Measurements from ENCODE around the gene PAX2. TPM values are rescaled to one million over a fixed set of nuclear protein-coding genes. Genes with fewer than 3 reads are reported as not detected.

The PAX2 gene
- total RNA-seq, 1 experiment from 2014 or later: 2.1 TPM

DNA sequence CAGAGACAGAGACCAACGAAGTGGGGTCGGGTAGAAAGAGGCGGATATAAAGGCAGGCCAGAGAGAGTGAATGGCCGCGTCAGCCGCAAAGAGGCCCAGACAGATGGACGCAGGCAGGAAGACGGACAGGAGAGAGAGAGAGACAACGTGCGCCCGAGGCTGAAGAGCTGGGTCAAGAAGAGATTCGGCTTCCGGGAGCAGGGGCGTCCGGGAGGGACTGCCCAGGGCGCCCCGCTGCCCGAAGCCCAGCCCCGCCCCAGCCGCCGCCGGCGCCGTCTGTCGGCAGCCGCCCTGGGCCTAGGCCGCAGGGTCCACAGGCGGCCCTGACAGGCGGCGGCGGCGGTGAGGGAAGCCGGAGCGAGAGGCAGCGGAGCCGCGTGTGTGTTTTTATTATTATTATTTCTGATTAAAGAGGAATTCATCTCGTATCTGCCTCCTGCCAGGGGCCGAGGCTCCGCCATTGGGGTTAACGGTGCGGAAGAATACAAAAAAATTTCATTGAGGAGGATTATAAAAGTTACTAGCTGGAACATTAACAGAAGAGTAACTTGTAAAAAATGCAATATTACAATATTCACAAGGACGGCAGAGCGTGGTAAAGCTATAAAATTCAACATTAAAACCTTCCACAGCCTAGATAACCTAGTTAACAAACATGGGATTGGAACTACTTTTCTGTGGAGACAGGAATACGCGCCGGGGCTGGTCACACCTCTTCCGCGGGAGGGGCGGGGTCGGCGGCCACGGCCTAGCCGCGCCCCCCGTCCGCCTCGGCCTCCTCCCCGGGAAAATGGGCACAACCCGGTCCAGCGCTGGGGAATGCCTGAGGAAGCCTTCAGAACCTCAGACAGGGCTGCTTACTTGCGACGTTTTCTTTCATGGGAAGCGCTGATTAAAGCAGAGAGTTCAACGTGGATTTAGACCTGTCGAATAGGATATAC, 29.7 kb upstream of the PAX2 start:
- Histone ChIP-seq H3K9me3 (replicated peaks) (no peaks in the 10 kb centered on the region), H3K27ac (no peak overlapping the region), H3K36me3 (no peaks in the 10 kb centered on the region), H3K27me3 (peaks cover 17% of the 10 kb centered on the region), H3K4me1 (no peaks in the 10 kb centered on the region), H3K4me3 (no peak overlapping the region)
- no peak for DNase-seq

DNA sequence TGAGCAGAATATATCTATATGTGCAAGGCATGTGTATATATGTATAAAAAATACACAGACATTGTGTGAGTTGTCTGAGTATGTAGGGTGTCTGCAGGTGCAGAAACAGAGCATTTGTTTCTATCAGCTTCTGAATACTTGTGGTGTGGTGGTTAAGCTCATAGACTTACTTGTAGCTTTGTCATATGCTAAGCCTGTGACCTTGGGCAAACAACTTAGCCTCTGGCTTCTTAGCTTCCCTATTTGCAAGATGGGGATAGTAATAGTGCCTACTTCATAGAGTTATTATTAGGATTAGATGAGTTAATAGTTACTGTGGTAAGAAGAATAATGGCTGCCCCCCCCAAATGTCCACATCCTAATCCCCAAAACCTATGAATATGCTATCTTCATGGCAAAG, 28.2 kb upstream of the PAX2 start:
- no peak for DNase-seq
- peaks cover 4% of the 10 kb centered on the region; the same call in 1 of the 2 replicates for H3K27me3 ChIP-seq

DNA sequence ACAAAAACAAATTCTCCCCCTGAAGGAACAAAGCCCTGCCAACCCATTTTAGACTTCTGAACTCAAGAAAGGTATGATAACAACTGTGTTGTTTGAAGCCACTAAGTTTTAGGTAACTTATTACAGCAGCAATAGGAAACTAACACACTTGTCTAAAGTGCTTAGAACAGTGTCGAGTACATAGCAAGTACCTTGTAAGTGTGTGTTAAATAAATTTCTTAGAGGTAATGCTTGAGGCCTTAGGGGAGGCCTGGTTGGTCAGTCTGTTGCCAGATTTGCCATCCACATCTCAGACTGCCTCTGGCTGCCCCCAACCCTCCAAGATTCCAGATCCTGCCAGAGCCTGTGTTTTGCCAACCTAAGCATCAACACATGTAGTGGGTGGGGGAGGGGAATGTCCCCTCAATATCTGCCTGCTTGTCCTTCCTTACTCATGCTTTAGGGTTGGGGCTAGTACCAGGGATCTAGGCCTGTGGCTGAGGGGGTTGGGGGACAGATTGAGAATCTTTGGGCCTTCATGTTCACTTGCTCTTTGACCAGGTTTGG, 27.1 kb upstream of the PAX2 start:
- no peaks in the 10 kb centered on the region for H3K27me3 ChIP-seq
- H3K9me3 ChIP-seq (replicated peaks): no peaks in the 10 kb centered on the region
- DNase-seq: no peak
- no peak overlapping the region for H3K4me3 ChIP-seq
- no peak overlapping the region for H3K27ac ChIP-seq
- no peaks in the 10 kb centered on the region for H3K4me1 ChIP-seq
- H3K36me3 ChIP-seq: no peaks in the 10 kb centered on the region

More for the DNA sequence above, 28.2 kb upstream of the PAX2 start:
- no peaks in the 10 kb centered on the region for H3K4me1 ChIP-seq
- no peak overlapping the region for H3K27ac ChIP-seq
- no peak overlapping the region for H3K4me3 ChIP-seq
- no peaks in the 10 kb centered on the region for H3K9me3 ChIP-seq (replicated peaks)
- no peaks in the 10 kb centered on the region for H3K36me3 ChIP-seq

DNA sequence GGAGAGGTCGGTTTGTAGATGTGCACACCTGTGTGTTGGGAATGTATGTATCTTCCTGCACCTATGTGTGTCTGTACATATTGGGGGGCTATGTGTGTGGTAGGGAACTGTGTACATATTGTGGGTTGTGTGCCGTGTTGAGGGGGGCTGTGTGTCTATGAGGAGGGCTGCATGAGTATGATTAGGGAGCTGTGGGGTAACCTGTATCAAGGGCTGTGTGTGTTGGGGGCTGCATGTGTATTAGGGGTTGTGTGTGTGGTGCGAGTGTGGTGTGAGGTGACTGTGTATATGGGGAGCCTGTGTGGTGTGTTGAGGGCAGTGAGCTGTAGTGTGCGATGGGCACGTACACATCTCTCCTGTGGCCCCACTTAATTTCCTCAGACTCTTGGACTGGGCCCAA, 22.2 kb upstream of the PAX2 start:
- Histone ChIP-seq H3K27me3 (no peaks in the 10 kb centered on the region), H3K9me3 (replicated peaks) (no peaks in the 10 kb centered on the region), H3K4me3 (no peak overlapping the region), H3K27ac (no peak overlapping the region), H3K36me3 (no peaks in the 10 kb centered on the region), H3K4me1 (no peaks in the 10 kb centered on the region)
- no peak for DNase-seq

DNA sequence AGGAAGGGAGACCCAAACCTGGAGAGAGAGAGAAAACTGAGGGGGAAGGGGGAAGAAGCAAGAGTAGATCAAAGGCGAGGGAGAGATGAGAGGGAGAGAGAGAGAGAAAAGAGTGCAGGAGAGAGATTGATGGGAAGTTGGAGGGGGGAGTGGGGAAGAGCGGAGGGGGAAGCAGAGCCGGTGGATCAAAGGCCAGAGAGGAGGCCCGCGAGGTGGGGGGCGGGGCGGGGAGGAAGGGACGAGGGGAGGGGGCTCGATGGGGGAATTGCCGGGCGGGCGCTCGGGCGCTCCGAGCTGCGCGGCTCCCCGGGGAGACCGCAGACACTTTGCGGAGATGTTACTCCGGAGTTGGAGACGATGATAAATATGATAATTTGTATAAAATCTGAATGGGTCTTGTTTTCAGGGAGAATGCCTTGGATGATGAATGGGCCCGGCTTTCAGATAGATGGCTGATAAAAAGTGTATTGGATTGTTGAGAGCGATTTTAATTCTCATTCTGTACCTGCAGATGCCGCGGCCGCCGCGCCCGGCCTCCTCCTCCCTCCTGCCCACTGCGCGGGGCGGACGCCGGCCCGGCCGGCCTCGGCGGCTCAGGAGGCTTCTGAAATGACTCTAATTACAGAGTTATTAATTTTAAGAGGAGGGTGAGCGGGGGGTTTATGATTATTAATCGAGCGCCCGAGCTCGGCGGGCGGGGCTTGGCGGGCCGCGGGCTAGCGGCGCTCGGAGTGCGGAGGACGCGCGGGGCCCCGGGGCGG, 21.4 kb upstream of the PAX2 start:
- DNase-seq: no peak
- Histone ChIP-seq H3K27ac (no peak overlapping the region), H3K36me3 (no peaks in the 10 kb centered on the region), H3K4me3 (no peak overlapping the region), H3K9me3 (replicated peaks) (no peaks in the 10 kb centered on the region), H3K4me1 (no peaks in the 10 kb centered on the region), H3K27me3 (no peaks in the 10 kb centered on the region; the same call in 1 of the 2 replicates)

DNA sequence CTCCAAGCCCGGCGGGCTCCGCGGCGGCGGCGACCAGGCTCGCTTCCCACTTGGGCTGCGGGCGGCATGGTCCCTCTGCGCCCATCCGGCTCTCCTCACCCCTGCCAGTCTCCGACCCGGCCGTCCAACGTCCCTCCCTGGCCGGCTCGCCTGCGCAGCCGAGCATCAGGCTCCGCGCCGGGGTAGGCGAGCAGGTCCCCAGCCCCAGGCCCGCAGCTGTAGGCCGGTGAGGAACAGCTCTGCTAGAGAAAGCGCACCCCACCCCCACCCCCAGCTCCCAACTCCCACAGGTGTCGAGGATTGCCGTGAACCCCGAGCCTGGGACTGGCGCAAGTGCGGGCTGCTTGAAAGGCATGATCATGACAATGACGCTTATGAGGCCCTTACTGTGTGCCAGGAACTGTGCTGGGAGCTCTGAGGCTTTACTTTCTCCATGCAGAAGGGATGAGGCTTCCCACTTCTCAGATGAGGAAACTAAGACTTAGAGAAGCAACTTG, 20.8 kb upstream of the PAX2 start:
- Histone ChIP-seq H3K27ac (no peak overlapping the region), H3K4me3 (no peak overlapping the region), H3K36me3 (no peaks in the 10 kb centered on the region), H3K4me1 (no peaks in the 10 kb centered on the region), H3K27me3 (no peaks in the 10 kb centered on the region; the same call in 1 of the 2 replicates), H3K9me3 (replicated peaks) (no peaks in the 10 kb centered on the region)
- DNase-seq: no peak

DNA sequence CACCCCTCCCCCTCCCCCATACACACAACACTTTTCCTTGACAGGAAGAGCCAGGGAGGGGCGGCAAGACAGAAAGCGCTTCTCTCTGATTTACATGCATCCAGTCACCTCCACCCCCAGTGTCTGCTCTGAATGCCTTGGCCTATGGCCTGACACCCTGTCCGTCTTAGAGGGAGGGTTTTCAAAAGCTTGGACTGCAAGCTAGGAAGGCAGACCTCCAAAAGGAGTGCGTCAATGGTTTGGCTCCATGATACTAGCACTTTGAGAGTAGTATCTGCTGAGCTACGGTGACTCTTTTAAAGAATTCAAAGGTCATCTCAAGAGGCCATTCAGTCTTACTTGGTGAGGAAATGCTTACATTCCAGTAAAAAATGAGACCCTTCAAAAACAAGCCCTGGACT, 20.3 kb upstream of the PAX2 start:
- Histone ChIP-seq H3K4me3 (no peak overlapping the region), H3K4me1 (no peaks in the 10 kb centered on the region), H3K27me3 (no peaks in the 10 kb centered on the region; the same call in 1 of the 2 replicates), H3K27ac (no peak overlapping the region), H3K36me3 (no peaks in the 10 kb centered on the region), H3K9me3 (replicated peaks) (no peaks in the 10 kb centered on the region)
- DNase-seq: no peak

DNA sequence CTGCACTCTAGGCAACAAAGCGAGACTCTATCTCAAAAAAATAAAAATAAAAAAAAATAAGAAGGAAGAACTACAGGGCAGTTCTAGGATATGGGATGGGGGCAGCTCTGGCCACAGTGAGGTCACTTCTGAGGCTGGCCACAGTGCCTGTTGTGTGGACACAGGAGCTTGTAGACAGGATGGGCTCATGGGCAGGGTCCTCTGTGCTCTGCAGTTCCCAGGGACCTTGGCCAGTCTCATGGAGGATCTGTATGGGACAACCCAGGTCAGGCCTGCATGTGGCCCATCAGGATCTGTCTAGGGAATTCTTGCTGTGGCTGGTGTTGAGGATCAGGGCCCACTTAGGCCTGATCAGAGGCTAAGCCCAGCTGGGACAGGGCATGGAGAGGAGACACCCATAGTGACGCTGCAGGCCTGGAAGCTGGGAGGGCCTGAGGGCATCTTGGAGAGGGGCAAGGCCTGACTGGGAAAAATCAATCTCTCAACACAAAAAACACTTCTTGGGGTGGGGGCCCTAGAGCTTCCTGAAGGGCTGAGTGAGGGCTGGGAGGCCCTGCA, 19.4 kb upstream of the PAX2 start:
- no peaks in the 10 kb centered on the region for H3K36me3 ChIP-seq
- H3K4me3 ChIP-seq: no peak overlapping the region
- no peak overlapping the region for H3K27ac ChIP-seq
- DNase-seq: no peak
- peaks cover 5% of the 10 kb centered on the region; the same call in 1 of the 2 replicates for H3K4me1 ChIP-seq
- H3K9me3 ChIP-seq (replicated peaks): no peaks in the 10 kb centered on the region
- H3K27me3 ChIP-seq: peaks cover 5% of the 10 kb centered on the region

DNA sequence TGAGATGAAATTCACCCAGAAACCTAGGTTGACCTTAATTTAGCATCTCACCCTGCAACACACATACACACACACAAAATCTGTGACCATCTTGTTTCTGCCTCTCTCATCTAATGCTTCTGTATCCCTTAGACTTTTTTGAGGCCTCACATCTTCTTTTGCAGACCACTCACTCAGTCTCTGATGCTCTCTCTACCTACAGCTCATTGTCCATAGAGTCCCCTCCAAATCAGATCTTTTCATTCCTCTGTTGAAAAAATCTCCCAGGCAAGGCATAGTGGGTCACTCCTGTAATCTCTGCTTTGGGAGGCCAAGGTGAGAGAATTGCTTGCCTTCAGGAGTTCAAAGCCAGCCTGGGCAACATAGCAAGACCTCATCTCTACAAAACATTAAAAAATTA, 17.6 kb upstream of the PAX2 start:
- H3K4me3 ChIP-seq: no peak overlapping the region
- peaks cover 19% of the 10 kb centered on the region for H3K27me3 ChIP-seq
- DNase-seq: no peak
- no peaks in the 10 kb centered on the region for H3K36me3 ChIP-seq
- H3K9me3 ChIP-seq (replicated peaks): no peaks in the 10 kb centered on the region
- H3K4me1 ChIP-seq: peaks cover 6% of the 10 kb centered on the region; the same call in 1 of the 2 replicates
- H3K27ac ChIP-seq: no peak overlapping the region

DNA sequence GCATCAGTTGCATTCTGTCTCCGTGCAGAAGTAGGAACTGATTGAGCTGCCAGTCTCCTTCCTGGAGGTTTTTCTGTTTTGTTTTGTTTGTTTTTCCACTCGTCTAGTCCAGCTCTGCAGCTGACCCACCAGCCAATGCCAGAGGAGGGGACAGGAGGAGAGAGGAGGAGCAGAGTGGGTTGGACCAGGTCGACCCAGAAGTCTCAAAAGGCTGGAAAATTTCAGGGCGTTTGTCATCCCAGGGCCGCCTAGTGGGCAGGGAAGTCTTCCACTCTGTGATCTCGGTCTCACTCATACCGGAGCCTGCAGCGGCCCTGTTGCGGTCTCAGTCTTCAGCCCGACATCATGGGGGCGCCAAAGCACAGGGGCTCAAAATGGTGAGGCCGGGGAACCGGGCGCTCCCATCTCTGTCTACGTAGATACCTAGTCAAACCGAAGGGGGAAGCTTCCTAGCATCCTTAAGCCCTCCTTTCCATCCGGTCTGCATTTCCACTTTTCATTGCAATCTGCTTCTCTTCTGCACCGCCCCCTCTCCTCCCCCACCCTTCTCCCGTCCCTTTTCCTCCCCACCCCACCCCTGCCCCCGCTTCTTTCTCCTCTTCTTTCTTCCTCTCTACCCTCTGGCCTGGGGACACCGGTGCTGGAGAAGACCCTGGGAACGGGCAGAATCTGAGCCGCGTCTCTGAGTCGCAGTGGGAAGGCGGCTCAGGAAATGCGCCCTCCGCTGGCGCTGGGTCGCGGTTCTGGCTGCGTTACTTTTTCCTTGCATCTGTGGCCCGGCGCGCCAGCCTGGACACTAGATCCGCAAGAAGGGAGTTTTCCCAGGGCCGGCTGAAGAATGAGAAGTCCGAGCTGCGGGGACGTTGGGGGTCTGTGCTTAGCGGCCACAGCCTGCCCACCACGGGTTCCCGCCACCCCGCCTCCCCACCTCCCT, 16.2 kb upstream of the PAX2 start:
- Histone ChIP-seq H3K27me3 (peaks cover 19% of the 10 kb centered on the region), H3K27ac (no peak overlapping the region), H3K36me3 (no peaks in the 10 kb centered on the region), H3K4me3 (peak overlapping the region; percentile 23), H3K4me1 (peaks cover 6% of the 10 kb centered on the region; the same call in 1 of the 2 replicates), H3K9me3 (replicated peaks) (no peaks in the 10 kb centered on the region)
- DNase-seq: peak in 1 of 2 experiments; percentile 55

DNA sequence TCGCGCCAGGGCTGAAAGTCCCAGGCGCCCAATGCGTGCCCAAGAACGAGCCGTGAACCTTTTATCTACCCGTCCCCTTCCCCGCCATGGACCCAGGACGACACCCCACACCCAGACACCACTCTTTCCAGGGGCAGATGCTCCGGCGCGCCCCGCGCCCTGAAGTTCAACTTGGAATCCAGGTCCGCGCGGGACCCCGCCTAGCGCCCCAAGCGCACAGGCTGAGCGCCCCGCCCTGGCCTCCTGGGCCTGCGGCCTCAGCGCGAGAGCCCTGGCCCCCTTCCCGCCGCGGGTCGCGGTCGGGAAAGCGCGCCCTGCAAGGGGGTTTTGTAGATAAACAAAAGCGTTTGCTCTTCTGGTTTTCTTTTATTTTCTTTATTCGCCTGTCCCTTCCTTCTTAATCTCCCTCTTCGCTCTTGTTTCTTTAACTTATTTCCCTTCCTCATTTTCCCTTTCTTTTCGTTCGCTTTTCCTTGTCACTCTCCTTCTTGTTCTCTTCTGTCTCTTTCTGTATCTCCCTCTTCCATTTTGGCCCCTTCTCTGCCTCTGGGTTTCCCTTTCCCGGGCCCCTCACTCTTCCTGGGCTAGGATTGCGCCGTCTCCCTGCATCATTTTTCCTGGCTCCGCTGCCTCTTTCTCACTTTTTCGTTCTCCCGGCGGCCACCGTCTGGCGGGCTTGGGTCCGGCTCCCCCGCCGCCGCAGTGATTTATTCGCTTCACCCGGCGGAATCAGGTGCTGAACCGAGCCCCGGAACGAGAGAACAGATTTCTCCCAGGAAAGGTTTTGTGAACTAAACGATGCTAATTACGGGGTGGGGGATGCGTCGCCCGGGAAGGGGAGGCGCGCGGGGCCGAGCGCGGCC, 15.3 kb upstream of the PAX2 start:
- no peak overlapping the region for H3K27ac ChIP-seq
- H3K4me1 ChIP-seq: peaks cover 6% of the 10 kb centered on the region; the same call in 1 of the 2 replicates
- H3K27me3 ChIP-seq: peaks cover 22% of the 10 kb centered on the region
- DNase-seq: no peak
- H3K9me3 ChIP-seq (replicated peaks): no peaks in the 10 kb centered on the region
- no peaks in the 10 kb centered on the region for H3K36me3 ChIP-seq
- peak overlapping the region; percentile 23 for H3K4me3 ChIP-seq

DNA sequence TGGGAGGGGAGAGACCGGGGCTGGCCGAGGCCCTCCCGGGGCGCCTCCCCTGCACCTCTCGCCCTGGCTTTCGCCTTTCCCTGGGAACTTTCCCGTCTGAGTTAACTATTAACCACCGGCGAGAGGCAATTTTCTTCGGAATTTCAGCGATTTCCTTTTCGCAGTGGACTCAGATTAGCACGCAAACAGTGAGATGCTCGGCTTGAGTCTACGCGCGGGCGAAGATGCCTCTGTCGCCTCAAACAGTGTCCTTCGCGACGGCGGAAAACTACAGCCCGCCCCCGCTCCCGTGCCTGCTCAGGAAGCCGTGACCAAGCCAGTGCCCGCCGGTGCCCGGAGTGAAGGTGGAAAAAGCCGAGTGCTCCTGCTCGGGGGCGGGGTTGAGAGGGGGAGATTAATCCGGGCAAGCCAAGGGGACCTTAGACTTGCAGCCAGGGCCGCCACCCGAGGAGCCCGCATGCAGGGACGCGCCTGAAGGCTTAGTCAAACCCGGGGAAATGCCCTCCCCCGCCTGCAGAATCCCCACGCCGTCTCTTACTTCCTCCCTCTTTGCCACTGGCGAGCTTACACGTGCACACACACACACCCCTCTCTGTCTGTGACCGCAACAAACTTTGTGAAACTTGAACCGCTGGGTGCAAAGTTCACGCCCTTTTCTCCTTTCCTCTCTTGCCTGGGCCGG, 14.5 kb upstream of the PAX2 start:
- H3K27me3 ChIP-seq: peaks cover 22% of the 10 kb centered on the region
- peaks cover 6% of the 10 kb centered on the region; the same call in 1 of the 2 replicates for H3K4me1 ChIP-seq
- H3K36me3 ChIP-seq: no peaks in the 10 kb centered on the region
- H3K4me3 ChIP-seq: peak overlapping the region; percentile 23
- peak in 1 of 2 experiments; percentile 49 for DNase-seq
- no peak overlapping the region for H3K27ac ChIP-seq
- H3K9me3 ChIP-seq (replicated peaks): no peaks in the 10 kb centered on the region
